HG03565 (cell line): ENCODE results near the gene KRTAP10-4.
"Not testable (repeated sequence)": the region's sequence is repeated elsewhere in the genome, so short reads cannot be mapped to it uniquely, and the experiment has no call there.

Experiments used
- ATAC-seq: cut with Tn5 transposase; IDR thresholded peaks from one replicate; pipeline ENCODE4 v1.9.1; 2021; ENCODE audit warnings: mild to moderate bottlenecking, moderate library complexity; ENCODE audit not compliant: unreplicated experiment

Gene KRTAP10-4

DNA sequence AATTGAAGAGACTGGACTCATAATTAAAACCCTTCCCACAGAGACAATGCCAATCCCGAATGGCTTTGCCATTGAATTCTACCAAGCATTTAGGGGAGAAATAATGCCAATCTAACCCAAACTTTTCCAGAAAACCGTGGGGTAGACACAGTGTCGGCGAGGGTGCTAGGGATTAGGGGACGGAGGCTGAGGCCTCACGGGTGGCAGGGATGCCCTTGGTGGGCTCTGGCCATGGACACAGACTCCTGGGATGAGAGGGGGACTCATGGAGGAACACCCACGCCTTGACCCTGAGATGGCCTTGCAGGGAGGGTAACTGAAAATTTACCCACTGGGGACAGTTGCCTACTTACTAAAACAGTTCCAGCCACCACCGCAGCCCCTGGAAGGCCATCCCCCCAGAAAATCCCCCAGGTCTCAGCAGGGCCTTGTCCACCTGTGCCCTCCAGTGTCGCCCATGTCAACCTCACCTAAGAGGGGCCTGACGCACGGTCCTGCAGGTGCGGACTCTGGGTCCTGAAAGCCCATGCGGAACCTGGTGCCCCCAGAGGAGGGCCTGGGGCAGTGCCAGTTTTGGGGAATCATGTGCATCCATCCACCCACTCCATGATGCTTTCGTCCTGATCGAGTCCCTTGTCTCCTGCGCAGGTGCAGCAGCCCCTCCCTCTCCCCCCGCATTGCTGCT, 5.0 kb downstream of the KRTAP10-4 start:
- no peak for ATAC-seq

DNA sequence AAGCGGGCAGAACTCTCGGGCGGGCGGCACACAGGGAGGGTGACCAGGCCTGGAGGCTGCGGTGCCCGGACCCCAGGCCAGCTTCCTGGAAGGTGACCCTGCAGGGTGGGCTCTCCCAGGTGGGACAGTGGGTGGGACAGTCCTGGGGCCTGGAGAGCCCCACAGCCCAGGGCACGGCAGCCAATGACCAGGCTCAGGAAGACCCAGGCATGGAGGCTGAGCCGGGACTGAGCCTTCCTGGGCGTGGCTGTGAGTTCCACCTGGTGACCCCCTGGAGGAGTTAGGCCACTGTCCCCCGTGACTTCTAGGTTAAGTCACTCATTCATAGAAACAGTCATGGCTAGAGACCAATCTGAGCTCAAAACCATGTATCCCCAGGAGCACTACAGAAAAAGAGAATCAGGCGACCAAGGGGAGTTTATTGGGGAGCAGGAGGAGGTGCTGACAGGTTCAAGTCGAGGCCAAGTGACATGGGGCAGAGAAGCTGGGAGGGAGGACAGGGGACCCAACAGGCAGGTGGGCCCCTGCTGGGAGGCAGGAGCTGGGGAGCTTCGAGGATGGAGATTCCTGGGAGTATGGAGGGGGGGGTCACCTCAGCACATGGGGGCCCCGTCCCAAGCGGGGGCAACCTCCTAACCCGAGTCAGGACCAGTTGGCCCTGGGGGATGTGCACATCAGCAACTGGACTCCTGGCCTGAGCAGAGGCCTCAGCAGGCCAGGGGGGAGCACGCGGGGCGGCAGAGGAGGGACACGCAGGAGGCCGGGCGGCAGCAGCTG, 5.7 kb downstream of the KRTAP10-4 start:
- ATAC-seq = no peak

DNA sequence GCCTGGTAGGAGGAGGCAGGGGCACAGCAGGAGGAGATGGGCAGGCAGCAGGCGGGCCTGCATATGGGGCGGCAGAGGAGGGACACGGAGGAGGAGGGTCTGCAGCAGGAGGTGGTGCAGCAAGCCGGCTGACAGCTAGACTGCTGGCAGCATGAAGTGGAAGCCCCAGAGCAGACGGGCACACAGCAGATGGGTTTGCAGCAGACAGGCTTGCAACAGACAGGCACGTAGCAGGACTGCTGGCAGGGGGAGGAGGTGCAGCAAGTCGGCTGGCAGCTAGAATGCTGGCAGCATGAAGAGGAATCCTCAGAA, 6.3 kb downstream of the KRTAP10-4 start:
- no peak for ATAC-seq

DNA sequence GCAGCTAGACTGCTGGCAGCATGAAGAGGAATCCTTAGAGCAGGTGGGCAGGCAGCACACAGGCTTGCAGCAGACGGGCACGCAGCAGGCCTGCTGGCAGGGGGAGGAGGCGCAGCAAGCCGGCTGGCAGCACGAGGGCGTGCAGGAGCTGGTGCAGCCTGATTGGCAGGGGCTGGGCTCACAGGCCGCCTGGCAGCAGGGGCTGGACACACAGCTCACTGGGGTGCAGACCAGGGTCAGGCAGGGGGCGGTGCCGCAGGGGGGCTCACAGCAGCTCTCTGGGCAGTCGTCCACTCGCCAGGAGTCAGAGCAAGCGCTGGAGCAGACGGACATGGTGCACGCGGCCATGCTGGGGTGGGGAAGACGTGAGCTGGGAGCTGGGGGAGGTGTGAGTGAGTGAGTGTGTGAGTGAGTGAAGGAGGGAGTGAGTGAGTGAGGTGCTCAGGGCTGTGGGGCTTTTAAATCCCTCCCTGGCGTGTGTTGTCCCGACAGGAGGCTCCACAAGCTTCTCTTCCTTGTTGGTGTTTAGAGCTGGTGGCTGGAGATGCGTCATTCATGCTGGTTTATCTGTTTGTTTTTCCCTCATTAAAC, 6.8 kb downstream of the KRTAP10-4 start, which contains the start of gene KRTAP10-5:
KRTAP10-5 (minus strand) TSS at position 374 of the 591 bp plus-strand sequence; CDS start at position 348, 26 bp downstream.
- not testable (repeated sequence) for ATAC-seq

DNA sequence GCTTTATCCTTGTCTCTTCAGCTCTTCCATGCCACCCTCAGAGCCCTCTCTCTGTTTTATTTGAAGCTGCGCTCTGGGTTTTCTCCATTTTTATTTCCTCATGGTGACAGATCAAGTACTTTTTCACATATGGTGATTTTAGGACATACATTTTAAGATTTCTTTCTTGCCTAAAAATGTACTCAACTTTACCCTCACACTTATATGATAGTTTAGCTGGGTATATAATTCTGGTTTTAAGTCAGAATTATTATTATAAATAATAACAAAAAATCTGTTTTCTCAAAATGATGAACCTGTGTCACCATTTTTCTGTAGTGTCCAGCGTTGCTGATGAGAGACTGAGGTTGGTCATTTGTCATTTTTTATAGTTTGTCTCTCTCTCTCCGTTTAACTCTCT, 7.6 kb downstream of the KRTAP10-4 start:
- no peak for ATAC-seq

DNA sequence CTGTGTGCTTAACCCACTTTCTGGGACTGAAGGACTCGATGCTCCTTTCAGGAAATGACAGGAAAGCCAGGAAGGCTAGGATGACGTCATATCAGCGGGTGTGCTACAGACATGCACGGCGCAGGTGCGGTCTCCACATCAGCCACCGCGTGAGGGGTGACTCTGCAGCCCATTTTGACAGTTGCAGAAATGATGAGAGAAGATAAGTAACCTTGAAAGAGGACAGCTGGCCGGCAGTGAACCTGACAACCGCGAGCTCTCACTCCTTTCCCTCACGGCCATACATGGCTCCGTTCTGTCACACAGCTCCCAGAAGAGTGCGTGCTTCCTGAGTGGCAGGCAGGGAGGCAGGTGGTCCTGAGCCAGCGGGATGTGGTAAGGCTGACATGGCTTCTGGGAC, 8.5 kb downstream of the KRTAP10-4 start:
- no peak for ATAC-seq

DNA sequence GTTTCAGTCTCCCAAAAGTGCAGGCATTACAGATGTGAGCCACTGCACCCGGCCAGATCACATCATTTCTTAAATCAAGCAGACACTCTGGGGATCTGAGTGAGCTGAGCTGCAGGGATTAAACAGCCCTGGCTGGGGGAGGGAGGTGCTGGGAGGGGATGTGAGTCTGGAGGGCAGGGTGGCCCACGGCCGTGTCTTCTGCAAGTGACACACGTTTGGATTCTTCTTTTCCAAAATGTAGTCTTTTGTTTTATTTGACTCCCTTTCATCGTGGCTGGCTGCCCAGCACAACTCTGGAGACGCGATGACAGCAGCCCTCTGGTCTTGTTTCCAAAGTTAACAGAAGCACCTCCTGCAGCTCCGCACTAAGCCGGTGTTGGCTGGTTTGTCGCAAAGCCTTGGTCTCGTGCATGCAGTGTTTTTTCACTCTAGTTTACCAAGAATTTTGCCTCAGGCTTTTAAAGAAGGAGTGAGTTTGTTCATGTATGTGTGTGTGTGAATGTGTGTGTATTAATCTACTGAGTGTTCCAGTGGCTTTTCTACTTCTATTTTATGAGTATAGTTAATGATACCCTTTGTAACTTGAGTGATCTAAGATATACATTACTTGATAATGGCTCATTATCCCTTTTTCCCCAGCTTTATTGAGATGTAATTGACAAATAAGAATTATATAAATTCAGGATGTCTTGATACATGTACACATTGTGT, 9.7 kb downstream of the KRTAP10-4 start:
- no peak for ATAC-seq

DNA sequence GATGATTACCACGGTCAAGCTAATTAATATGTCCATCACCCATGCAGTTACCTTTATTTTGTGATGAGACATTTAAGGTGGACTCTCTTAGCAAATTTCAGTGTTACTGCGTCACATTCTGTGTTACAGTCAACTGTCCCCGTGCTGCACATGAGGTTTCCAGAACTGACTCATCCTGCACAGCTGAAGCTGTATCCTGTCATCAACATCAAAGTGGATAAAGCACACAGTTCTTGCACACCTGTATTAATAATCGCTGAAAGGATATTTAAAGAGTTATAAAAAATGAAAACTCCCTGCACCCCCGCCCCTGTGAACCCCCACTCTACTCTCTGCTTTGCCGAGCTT, 10.2 kb downstream of the KRTAP10-4 start:
- no peak for ATAC-seq

DNA sequence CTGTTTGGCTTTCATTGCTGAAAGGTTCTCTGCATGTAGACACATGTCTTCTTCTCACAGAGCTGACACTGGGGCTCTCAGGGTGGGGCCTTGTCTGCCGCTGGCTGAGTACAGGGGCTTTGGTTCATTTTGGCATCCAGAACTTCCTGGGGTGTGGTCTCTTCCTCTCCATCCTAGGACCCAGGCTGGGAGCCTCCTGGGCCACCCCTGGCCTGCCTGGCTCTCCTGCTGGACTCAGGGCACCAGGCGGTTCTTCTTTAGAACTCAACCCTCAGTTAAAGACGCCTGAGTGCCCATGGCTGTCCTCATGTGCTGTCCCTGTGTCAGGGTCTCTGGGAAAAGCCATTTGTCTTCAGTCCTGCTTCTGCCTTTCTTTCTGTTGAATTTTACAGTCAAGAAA, 12.4 kb downstream of the KRTAP10-4 start:
- no peak for ATAC-seq

DNA sequence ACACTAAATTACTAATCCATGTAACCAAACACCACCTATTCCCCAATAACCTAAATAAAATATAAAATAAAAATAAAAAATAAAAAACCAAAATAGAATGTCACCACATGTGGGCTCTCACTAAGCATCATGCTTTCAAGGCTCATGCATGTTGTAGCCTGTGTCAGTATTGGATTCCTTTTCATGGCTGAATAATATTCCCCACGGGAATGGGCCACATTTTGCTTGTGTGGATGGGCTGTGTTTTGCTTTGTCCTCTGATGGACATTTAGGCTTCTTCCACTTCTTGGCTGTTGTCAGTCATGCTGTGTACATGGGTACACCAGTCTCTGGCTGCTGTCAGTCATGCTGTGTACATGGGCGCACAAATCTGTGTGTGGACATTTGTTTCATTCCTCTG, 15.6 kb downstream of the KRTAP10-4 start:
- no peak for ATAC-seq

DNA sequence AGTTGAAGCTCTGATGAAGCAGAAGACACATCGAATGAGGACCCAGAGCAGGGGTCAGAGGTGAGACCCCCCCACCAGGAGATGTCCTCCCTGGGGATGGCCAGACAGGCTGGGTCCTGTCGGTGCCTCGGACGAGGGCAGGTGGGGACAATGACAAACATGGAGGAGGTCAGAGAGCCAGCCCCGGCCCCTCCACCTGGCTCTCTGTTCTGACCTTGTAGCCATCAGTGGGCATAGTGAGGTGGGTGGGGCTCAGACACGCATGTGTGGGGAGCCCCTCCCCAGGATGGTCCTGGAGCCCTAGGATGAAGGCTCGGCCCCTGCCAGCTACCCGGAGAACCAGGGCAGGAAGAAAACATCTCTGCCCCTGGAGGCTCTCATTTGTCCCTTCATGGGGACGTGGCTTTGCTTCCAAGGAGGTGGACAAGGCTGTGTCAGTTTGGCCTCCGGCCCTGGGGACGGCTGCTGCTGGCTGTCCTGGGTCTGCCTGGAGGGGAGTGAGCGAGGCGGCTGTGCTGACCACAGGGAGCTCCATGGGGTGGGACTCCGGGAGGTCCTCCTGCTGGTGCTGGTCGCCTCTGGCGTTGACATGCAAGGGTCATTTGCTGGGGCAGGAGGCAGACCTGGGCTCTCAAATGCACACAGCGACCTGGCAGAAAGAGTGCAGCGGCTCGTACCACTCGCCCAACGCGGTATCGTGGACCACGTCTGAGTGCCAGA, 16.2 kb downstream of the KRTAP10-4 start:
- ATAC-seq = no peak

DNA sequence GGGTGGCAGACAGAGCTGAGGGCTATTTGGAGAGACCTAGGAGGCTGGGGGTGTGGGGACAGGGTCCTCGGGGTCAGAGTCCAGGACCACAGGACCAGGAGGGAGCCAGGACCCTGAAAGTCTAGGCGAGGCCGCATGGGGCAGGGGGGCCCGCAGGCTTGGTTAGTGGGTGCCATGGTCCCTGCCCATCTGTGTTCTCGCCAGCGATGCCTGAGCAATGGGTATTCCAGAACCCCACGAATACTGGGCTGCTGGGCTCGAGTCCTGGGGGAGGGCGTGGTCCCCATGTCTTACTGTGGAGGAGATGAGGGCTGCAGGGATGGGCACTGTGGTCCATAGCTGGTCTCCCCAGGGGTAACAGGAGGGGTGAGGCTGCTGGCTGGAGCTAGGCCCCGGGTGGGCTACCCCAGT, 16.8 kb downstream of the KRTAP10-4 start:
- ATAC-seq = no peak

DNA sequence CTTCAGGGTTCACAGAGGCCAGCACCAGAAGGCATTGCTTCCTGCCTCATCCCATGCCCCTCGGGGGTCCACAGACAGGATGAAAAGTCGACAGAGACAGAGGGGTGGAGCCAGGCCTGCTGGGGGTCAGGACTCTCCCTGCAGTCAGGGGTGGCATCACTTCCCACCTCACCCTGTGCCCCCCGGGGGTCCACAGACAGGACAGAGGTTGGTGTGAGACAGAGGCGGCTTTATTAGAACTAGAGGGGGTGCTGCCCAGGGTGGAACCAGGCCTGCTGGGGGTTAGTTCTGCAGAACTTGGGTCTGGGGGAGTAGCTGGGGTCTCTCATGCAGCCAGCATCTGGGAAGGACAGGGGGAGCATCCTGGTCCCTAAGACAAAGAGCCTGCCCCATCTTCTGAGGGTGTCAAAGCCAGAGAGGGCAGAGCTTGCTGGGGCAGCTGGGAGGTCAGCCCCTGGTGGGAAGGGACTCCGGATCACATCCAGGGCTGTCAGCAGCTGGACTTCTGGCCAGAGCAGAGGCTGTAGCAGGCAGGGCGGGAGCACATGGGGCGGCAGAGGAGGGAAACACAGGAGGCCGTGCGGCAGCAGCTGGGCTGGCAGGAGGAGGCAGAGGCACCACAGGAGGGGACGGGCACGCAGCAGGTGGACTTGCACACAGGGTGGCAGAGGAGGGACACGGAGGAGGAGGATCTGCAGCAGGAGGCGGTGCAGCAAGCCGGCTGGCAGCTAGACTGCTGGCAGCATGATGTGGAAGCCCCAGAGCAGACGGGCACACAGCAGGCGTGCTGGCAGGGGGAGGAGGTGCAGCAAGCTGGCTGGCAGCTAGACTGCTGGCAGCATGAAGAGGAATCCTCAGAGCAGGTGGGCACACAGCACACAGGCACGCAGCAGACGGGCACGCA, 17.6 kb downstream of the KRTAP10-4 start:
- not testable (repeated sequence) for ATAC-seq

DNA sequence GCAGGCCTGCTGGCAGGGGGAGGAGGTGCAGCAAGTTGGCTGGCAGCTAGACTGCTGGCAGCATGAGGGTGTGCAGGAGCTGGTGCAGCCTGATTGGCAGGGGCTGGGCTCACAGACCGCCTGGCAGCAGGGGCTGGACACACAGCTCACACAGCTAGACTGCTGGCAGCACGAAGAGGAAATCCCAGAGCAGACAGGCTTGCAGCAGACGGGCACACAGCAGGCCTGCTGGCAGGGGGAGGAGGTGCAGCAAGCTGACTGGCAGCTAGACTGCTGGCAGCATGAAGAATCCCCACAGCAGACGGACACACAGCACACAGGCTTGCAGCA, 18.2 kb downstream of the KRTAP10-4 start:
- not testable (repeated sequence) for ATAC-seq

DNA sequence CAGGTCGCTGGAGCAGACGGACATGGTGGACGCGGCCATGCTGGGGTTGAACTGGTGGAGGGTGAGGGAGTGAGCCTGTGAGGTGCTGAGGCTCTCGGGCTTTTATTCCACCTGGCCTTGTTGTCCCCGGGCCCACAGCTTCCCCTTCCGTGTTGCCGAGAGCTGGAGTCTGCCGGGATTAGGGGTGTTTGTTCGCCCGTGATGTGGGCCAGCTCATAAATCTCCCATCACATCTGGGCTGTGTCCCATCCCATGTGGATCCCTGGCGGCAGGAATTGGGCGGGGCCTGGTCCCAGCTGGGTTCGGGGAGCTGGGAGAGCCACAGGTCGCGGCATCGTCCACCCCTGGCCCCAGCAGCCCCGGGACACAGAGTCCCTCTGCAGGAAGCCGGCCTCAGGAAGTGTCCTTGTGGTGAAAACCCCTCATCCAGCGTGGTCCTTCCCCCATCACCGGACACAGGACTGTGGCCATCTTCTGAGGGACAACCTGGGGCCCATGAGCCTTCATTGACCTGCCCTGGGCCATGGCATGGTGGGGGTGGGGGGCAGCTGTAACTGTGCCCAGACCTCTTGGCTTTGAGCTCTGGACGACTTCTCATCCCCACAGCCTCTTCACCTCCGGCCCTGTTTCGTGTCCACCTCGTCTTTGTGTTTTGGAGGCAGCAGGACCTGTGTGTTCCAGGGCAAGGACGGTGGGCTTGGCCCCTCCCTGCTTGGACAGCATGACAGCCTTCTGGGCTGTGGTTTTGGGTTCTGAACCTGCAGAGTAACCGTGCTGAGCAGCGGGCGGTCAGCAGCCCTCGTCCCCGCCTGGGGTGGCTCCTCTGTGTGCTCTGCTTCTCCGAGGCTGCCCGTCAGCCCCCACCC, 19.1 kb downstream of the KRTAP10-4 start, which contains the start of gene KRTAP10-6:
KRTAP10-6 (minus strand) TSS at position 60 of the 866 bp plus-strand sequence; CDS start at position 39, 21 bp downstream.
- no peak for ATAC-seq

DNA sequence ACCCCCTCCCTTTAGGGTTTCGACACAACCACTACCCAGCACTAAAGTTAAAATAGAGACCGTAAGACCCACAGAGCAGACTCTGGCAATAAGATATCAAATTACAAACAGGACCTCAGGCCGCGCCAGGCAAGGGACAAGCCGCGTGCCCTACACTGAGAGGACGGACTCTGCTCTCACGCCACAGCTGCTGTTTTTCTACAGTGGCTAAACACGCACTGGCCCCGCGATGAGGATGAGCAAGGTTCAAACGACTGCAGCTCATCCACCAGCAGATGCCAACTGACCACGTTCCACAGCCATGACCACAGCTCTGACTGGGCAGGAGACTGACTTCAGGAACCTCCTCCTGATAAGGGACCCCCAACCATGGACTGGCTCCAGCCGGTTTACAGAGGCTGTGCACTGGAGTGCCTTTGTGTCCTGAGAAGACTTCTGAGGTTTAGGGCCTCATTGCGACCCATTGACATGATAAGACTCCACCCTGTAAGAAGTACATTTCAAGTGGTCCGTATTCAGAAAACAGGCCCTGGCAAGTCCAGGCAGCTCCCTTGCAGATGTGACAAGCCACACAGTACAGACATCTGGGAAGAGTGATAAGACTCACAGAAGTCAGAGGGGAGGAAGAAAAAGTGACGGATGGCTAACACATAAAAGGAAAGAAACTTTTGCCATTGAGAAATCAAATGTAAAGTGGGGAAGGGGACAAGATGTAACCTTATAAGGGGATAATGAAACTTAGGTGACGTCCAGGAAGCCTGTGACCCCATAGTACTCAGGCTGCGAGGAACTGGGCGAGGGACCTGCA, 20.3 kb downstream of the KRTAP10-4 start:
- no peak for ATAC-seq

DNA sequence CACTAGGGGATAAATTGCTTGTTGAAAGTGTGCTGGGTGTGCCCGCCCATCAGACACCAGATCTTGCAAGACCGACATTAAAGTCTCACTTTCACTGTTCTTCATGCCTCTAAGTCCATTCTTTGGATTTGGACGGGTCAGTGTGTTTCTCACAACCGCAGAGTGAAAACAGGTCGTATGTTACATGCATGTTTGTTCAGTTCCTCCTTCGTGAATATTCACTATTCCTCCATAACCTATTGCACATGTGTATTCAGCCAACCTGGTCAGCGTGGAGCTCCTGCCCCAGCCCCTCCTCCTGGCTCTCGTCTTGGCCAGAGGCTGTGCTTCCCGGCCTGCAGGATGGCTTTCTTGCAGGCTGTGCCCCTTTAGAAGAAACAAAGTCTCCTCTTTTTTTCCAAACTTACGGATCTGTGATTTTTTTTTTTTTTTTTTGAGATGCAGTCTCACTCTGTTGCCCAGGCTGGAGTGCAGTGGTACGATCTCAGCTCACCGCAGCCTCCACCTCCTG, 20.9 kb downstream of the KRTAP10-4 start:
- no peak for ATAC-seq

DNA sequence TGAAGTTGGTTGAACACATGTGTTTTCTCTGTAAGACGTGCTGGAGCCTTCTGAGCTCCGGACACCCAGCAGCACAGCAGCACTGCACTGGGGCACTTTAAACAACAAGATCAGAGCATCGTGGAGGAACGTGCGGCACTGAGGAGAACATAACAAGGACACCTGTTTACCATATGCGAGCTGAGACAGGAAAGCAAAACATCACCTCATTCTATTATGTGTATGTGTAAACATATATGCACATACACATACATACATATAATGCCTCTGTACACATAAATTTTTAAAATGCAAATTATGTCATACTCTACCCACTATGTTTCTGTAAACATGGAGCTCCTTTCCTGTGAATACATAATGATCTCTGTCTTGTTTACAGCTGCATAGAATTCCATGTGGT, 22.0 kb downstream of the KRTAP10-4 start:
- no peak for ATAC-seq
